Measurements from ENCODE around the gene PHF21B. TPM values are rescaled to one million over a fixed set of nuclear protein-coding genes. Genes with fewer than 3 reads are reported as not detected.

Gene PHF21B
- total and polyA plus RNA-seq, 2 experiments from 2014 or later = 20.6 to 149 TPM

- TF ChIP-seq, protein P1, sequence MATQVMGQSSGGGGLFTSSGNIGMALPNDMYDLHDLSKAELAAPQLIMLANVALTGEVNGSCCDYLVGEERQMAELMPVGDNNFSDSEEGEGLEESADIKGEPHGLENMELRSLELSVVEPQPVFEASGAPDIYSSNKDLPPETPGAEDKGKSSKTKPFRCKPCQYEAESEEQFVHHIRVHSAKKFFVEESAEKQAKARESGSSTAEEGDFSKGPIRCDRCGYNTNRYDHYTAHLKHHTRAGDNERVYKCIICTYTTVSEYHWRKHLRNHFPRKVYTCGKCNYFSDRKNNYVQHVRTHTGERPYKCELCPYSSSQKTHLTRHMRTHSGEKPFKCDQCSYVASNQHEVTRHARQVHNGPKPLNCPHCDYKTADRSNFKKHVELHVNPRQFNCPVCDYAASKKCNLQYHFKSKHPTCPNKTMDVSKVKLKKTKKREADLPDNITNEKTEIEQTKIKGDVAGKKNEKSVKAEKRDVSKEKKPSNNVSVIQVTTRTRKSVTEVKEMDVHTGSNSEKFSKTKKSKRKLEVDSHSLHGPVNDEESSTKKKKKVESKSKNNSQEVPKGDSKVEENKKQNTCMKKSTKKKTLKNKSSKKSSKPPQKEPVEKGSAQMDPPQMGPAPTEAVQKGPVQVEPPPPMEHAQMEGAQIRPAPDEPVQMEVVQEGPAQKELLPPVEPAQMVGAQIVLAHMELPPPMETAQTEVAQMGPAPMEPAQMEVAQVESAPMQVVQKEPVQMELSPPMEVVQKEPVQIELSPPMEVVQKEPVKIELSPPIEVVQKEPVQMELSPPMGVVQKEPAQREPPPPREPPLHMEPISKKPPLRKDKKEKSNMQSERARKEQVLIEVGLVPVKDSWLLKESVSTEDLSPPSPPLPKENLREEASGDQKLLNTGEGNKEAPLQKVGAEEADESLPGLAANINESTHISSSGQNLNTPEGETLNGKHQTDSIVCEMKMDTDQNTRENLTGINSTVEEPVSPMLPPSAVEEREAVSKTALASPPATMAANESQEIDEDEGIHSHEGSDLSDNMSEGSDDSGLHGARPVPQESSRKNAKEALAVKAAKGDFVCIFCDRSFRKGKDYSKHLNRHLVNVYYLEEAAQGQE (IDR thresholded peaks at IDR 0.05; ENCODE audit: unreplicated experiment) = no peak
- TF ChIP-seq, protein P2, sequence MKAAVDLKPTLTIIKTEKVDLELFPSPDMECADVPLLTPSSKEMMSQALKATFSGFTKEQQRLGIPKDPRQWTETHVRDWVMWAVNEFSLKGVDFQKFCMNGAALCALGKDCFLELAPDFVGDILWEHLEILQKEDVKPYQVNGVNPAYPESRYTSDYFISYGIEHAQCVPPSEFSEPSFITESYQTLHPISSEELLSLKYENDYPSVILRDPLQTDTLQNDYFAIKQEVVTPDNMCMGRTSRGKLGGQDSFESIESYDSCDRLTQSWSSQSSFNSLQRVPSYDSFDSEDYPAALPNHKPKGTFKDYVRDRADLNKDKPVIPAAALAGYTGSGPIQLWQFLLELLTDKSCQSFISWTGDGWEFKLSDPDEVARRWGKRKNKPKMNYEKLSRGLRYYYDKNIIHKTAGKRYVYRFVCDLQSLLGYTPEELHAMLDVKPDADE (IDR thresholded peaks at IDR 0.05) = no peak
- TF ChIP-seq ZNF114 (CRISPR knock-in tag; IDR thresholded peaks at IDR 0.05) = no peak
- no peak for TF ChIP-seq ZNF331 (CRISPR knock-in tag; IDR thresholded peaks at IDR 0.05; ENCODE audit: low read depth)
- TF ChIP-seq JUNB (IDR thresholded peaks at IDR 0.05; ENCODE audit: unreplicated experiment) = no peak
- TF ChIP-seq POLR2AphosphoS5 (IDR thresholded peaks at IDR 0.05; ENCODE audit: low read depth) = no peak
Observed at GRCh38 chr22:44885806-44886360, 123.9 kb downstream of the PHF21B start (continued).

DNA sequence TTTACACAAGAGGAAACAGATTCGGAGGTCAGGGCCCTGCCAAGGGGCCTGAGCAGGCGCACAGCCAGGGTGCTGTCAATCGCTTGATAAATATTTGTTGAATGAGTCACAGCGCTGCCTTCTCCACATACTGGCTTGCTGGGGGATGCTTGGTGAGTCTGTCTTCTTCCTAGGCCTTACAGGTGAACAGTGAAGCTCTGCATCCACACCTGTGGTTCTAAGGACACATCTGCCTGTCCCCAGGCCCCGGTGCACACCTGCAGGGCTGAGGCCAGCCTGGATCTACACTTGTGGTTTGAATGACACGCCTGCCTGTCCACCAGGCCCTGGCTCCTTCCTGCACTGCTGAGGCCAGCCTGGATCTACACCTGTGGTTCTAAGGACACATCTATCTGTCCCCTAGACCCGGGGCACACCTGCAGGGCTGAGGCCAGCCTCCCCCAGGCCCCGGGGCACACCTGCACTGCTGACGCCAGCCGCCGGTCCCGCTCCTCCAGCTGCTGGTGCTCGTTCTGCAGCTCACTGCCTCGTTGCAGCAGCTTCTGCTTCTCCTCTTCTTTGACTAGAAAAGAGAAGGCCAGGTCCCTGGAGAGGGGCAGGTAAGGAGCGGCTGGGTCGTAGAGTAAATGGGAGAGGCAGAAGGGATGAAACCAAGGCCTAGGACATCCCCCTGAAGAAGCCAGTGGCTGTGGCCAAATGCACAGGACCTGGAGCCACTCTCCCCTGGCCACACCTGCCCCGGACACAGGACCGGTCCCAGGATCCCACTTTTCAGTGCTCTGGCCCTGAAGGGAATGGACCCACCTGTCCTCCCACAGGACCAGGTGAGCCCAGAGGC lies 124.6 kb downstream of the PHF21B start:
- H3K27me3 Mint-ChIP-seq (ENCODE audit: insufficient read depth, low read depth, poor library complexity) = peaks cover 4% of the 10 kb centered on the region
- ATAC-seq (no peak), DNase-seq (ENCODE audit: low spot score) (no peak)
- no peaks in the 10 kb centered on the region for H3K9me3 Mint-ChIP-seq
- H3K4me1 Mint-ChIP-seq = peaks cover 9% of the 10 kb centered on the region
- H3K4me3 ChIP-seq = no peak overlapping the region
- no peaks in the 10 kb centered on the region for H3K36me3 ChIP-seq (ENCODE audit: insufficient read depth)
- H3K79me2 ChIP-seq (replicated peaks; ENCODE audit: insufficient read depth) = no peaks in the 10 kb centered on the region
- no peak overlapping the region for H3K4me3 Mint-ChIP-seq
- no peaks in the 10 kb centered on the region for H3K27me3 ChIP-seq (ENCODE audit: insufficient read depth)
- H3K9me2 ChIP-seq (ENCODE audit: insufficient read depth) = no peaks in the 10 kb centered on the region
- no peak overlapping the region for H3K4me2 ChIP-seq
- H2AFZ ChIP-seq = no peak overlapping the region
- no peaks in the 10 kb centered on the region for H4K20me1 ChIP-seq (replicated peaks; ENCODE audit: insufficient read depth)
- peaks cover 6% of the 10 kb centered on the region for H3K4me1 ChIP-seq (ENCODE audit: insufficient read depth)
- no peak overlapping the region for H3K27ac ChIP-seq (ENCODE audit: low read depth)
- H3K27ac Mint-ChIP-seq = no peak overlapping the region
- H3F3A ChIP-seq (replicated peaks; ENCODE audit: low read depth) = no peaks in the 10 kb centered on the region
- peaks cover 25% of the 10 kb centered on the region for H3K36me3 Mint-ChIP-seq (ENCODE audit: low read depth)
- TF ChIP-seq, protein P1 (IDR thresholded peaks at IDR 0.05; ENCODE audit: unreplicated experiment) = no peak
- TF ChIP-seq ZNF462 (CRISPR knock-in tag; IDR thresholded peaks at IDR 0.05) = no peak
